ENCODE results near the gene RUNDC1.
"Not testable (repeated sequence)": the region's sequence is repeated elsewhere in the genome, so short reads cannot be mapped to it uniquely, and the experiment has no call there.

The RUNDC1 gene

GRCh38 chr17:42992872-42993271 is 12.5 kb downstream of the RUNDC1 start:
- DNase-seq: no peak

- DNase-seq: not testable (repeated sequence)
Observed at GRCh38 chr17:42993913-42994312, 13.5 kb downstream of the RUNDC1 start.

- DNase-seq: no peak
Observed at GRCh38 chr17:42997390-42997983, 17.1 kb downstream of the RUNDC1 start.

- peak; percentile 98 for DNase-seq
Observed at GRCh38 chr17:42997984-42998938, 17.9 kb downstream of the RUNDC1 start, which contains the start of gene RPL27. RPL27 (plus strand) TSS chr17:42998419; CDS start chr17:42998751, 332 bp downstream.

GRCh38 chr17:42999003-42999525 is 18.7 kb downstream of the RUNDC1 start:
- DNase-seq: no peak

GRCh38 chr17:43000894-43001293 is 20.5 kb downstream of the RUNDC1 start:
- DNase-seq: not testable (repeated sequence)

GRCh38 chr17:43003542-43004172 is 23.3 kb downstream of the RUNDC1 start:
- no peak for DNase-seq

- DNase-seq: no peak
Observed at GRCh38 chr17:43006639-43007551, 26.5 kb downstream of the RUNDC1 start, which contains the start of gene IFI35. IFI35 (plus strand) TSS chr17:43006784; CDS start chr17:43006948, 164 bp downstream.

- DNase-seq: no peak
Observed at GRCh38 chr17:43010667-43011308, 30.4 kb downstream of the RUNDC1 start.

- DNase-seq: no peak
Observed at GRCh38 chr17:43011728-43012472, 31.5 kb downstream of the RUNDC1 start.

GRCh38 chr17:43013296-43013695 is 32.9 kb downstream of the RUNDC1 start:
- DNase-seq: no peak

- DNase-seq: no peak
Observed at GRCh38 chr17:43014020-43014648, 33.8 kb downstream of the RUNDC1 start.

- no peak for DNase-seq
Observed at GRCh38 chr17:43014649-43015542, 34.5 kb downstream of the RUNDC1 start.

GRCh38 chr17:43015579-43015978 is 35.2 kb downstream of the RUNDC1 start:
- no peak for DNase-seq

- DNase-seq: no peak
Observed at GRCh38 chr17:43016216-43016615, 35.9 kb downstream of the RUNDC1 start.

GRCh38 chr17:43018008-43018853 is 37.9 kb downstream of the RUNDC1 start:
- DNase-seq: no peak

GRCh38 chr17:43018932-43019331 is 38.6 kb downstream of the RUNDC1 start:
- DNase-seq: no peak

GRCh38 chr17:43019418-43019817 is 39.1 kb downstream of the RUNDC1 start:
- DNase-seq: no peak
